IMR-90 (cell line): ENCODE data around the gene PLEKHS1. TPM values are rescaled to one million over a fixed set of nuclear protein-coding genes. Genes with fewer than 3 reads are reported as not detected.

Source experiments
- ATAC-seq: fragments of 200-7000 bp; cut with Tn5 transposase; 2 replicates; pipeline ENCODE4 v1.9.1; 2020; ENCODE audit warnings: low read depth, mild to moderate bottlenecking, moderate library complexity
- BruUV-seq: library from RNA; stranded (reverse); fragments of 400-500 nt; replicated peaks from 2 replicates; lab custom pipeline; 2021; lab: Mats Ljungman, UMichigan
- CTCF ChIA-PET: fragments of 300-600 bp; formaldehyde crosslinking; extraction: SDS; loops from one replicate; lab custom pipeline; 2021; ENCODE audit warnings: antibody characterized with exemption; lab: Yijun Ruan, JAX
- POLR2A ChIA-PET: fragments of 300-600 bp; sonication (Branson Sonifier 250); formaldehyde crosslinking; loops from one replicate; lab custom pipeline; 2022; ENCODE audit warnings: antibody characterized with exemption; ENCODE audit not compliant: unreplicated experiment; lab: Charles Lee
- DNase-seq: peaks from one replicate; pipeline ENCODE4 v3.0.0; 2013
- H2AFZ ChIP-seq: replicated peaks from 2 replicates; pipeline ENCODE3; 2013; ENCODE audit warnings: low read length, mild to moderate bottlenecking; ENCODE audit not compliant: poor library complexity
- H2AK5ac ChIP-seq: 2 replicates; pipeline ENCODE4 v1.6.1; 2013; ENCODE audit warnings: low read depth, low read length, inconsistent platforms
- H2AK9ac ChIP-seq: replicated peaks from 2 replicates; pipeline ENCODE3; 2013; ENCODE audit warnings: mild to moderate bottlenecking, low read depth, low read length, moderate library complexity; ENCODE audit not compliant: poor library complexity
- H2BK120ac ChIP-seq: 2 replicates; pipeline ENCODE4 v1.6.1; 2013; ENCODE audit warnings: low read depth, low read length, inconsistent platforms
- H2BK15ac ChIP-seq: 3 replicates; pipeline ENCODE4 v1.6.1; 2013; ENCODE audit warnings: low read depth, low read length, inconsistent platforms
- H2BK20ac ChIP-seq: 2 replicates; pipeline ENCODE4 v1.6.1; 2013; ENCODE audit warnings: low read depth, mild to moderate bottlenecking, inconsistent platforms, low read length, moderate library complexity
- H2BK5ac ChIP-seq: 2 replicates; pipeline ENCODE4 v1.6.1; 2013; ENCODE audit warnings: mild to moderate bottlenecking, low read depth, low read length, inconsistent platforms; ENCODE audit not compliant: poor library complexity, severe bottlenecking
- H3K14ac ChIP-seq: replicated peaks from 2 replicates; pipeline ENCODE4 v1.6.1; 2013; ENCODE audit warnings: low read depth, low read length, inconsistent platforms
- H3K18ac ChIP-seq: 2 replicates; pipeline ENCODE4 v1.6.1; 2013; ENCODE audit warnings: low read depth, low read length, control low read depth
- H3K23ac ChIP-seq: 2 replicates; pipeline ENCODE4 v1.6.1; 2013; ENCODE audit warnings: low read depth, low read length, inconsistent platforms
- H3K27ac ChIP-seq: 2 replicates; pipeline ENCODE4 v1.5.1; 2013; ENCODE audit warnings: mild to moderate bottlenecking, control low read depth, low read length; ENCODE audit not compliant: insufficient read depth
- H3K27me3 ChIP-seq: 2 replicates; pipeline ENCODE4 v1.6.1; 2013; ENCODE audit warnings: low read length; ENCODE audit not compliant: control insufficient read depth, insufficient read depth
- H3K36me3 ChIP-seq: 2 replicates; pipeline ENCODE4 v1.6.1; 2013; ENCODE audit warnings: low read length, mixed read lengths; ENCODE audit not compliant: control insufficient read depth, insufficient read depth
- H3K4ac ChIP-seq: 2 replicates; pipeline ENCODE4 v1.6.1; 2013; ENCODE audit warnings: low read depth, low read length, inconsistent platforms
- H3K4me1 ChIP-seq: 2 replicates; pipeline ENCODE4 v1.6.1; 2013; ENCODE audit warnings: low read length, mixed read lengths; ENCODE audit not compliant: control insufficient read depth, insufficient read depth
- H3K4me2 ChIP-seq: 2 replicates; pipeline ENCODE4 v1.6.1; 2013; ENCODE audit warnings: low read depth, mild to moderate bottlenecking, control low read depth, low read length, moderate library complexity
- H3K4me3 ChIP-seq: 2 replicates; pipeline ENCODE4 v1.5.1; 2013; ENCODE audit warnings: low read depth, mild to moderate bottlenecking, control low read depth, low read length, moderate library complexity; ENCODE audit not compliant: insufficient read depth
- H3K56ac ChIP-seq: 2 replicates; pipeline ENCODE4 v1.6.1; 2013; ENCODE audit warnings: low read length, inconsistent platforms; ENCODE audit not compliant: insufficient read depth; ENCODE audit errors: extremely low read depth
- H3K79me1 ChIP-seq, 2 experiments: 2 replicates each; pipeline ENCODE4 v1.6.1; 2013; ENCODE audit warnings: low read length in 2 of 2, inconsistent platforms in 1 of 2, low read depth in 1 of 2
- H3K9ac ChIP-seq: 2 replicates; pipeline ENCODE4 v1.6.1; 2013; ENCODE audit warnings: low read depth, low read length, control low read depth
- H3K9me1 ChIP-seq: 2 replicates; pipeline ENCODE4 v1.6.1; 2013; ENCODE audit warnings: low read length, inconsistent platforms; ENCODE audit not compliant: insufficient read depth
- H3K9me3 ChIP-seq: 2 replicates; pipeline ENCODE4 v1.6.1; 2013; ENCODE audit warnings: low read length; ENCODE audit not compliant: control insufficient read depth, insufficient read depth
- H4K20me1 ChIP-seq: 2 replicates; pipeline ENCODE4 v1.6.1; 2013; ENCODE audit warnings: low read length, inconsistent platforms; ENCODE audit not compliant: insufficient read depth
- H4K5ac ChIP-seq: 2 replicates; pipeline ENCODE4 v1.6.1; 2013; ENCODE audit warnings: mild to moderate bottlenecking, low read depth, low read length, control low read depth
- H4K8ac ChIP-seq, 2 experiments: 2 replicates each; pipeline ENCODE4 v1.6.1; 2013; ENCODE audit warnings: low read depth in 2 of 2, low read length in 2 of 2, control low read depth in 1 of 2, inconsistent platforms in 1 of 2
- H4K91ac ChIP-seq: 2 replicates; pipeline ENCODE4 v1.6.1; 2013; ENCODE audit warnings: low read depth, low read length, inconsistent platforms; ENCODE audit not compliant: insufficient read depth
- BHLHE40 ChIP-seq: fragments of 150-350 bp; IDR thresholded peaks from 2 replicates; pipeline ENCODE4 v1.6.1; 2016; ENCODE audit warnings: mild to moderate bottlenecking, low read depth, low read length
- CEBPB ChIP-seq: IDR thresholded peaks from 2 replicates; pipeline ENCODE4 v1.6.1; 2012; ENCODE audit warnings: low read depth, low read length, improper control_type of control experiment
- CHD1 ChIP-seq: IDR thresholded peaks from 2 replicates; pipeline ENCODE4 v1.6.1; 2012; ENCODE audit warnings: low read depth, low read length, improper control_type of control experiment
- ELK1 ChIP-seq: fragments of 150-350 bp; IDR thresholded peaks from 2 replicates; pipeline ENCODE4 v1.6.1; 2016; ENCODE audit warnings: low read depth, mild to moderate bottlenecking, low read length, moderate library complexity, borderline replicate concordance
- FOS ChIP-seq: fragments of 150-350 bp; IDR thresholded peaks from 2 replicates; pipeline ENCODE4 v1.6.1; 2016; ENCODE audit warnings: low read depth, low read length
- MAFK ChIP-seq: IDR thresholded peaks from 2 replicates; pipeline ENCODE4 v1.6.1; 2012; ENCODE audit warnings: low read depth, low read length, improper control_type of control experiment
- MAZ ChIP-seq: IDR thresholded peaks from 2 replicates; pipeline ENCODE4 v1.6.1; 2012; ENCODE audit warnings: low read depth, mild to moderate bottlenecking, low read length, improper control_type of control experiment, moderate library complexity, borderline replicate concordance
- MXI1 ChIP-seq: IDR thresholded peaks from 2 replicates; pipeline ENCODE4 v1.6.1; 2012; ENCODE audit warnings: low read depth, mild to moderate bottlenecking, low read length, moderate library complexity, borderline replicate concordance
- NFE2L2 ChIP-seq: fragments of 150-350 bp; IDR thresholded peaks from 2 replicates; pipeline ENCODE4 v1.6.1; 2016; ENCODE audit warnings: low read depth, mild to moderate bottlenecking, low read length
- POLR2A ChIP-seq: IDR thresholded peaks from 2 replicates; pipeline ENCODE4 v1.6.1; 2012; ENCODE audit warnings: mild to moderate bottlenecking, low read depth, low read length
- RAD21 ChIP-seq: IDR thresholded peaks from 2 replicates; pipeline ENCODE4 v1.6.1; 2012; ENCODE audit warnings: low read length, improper control_type of control experiment
- RCOR1 ChIP-seq: IDR thresholded peaks from 2 replicates; pipeline ENCODE4 v1.6.1; 2012; ENCODE audit warnings: mild to moderate bottlenecking, low read length, improper control_type of control experiment; ENCODE audit not compliant: insufficient replicate concordance
- RFX5 ChIP-seq: IDR thresholded peaks from 2 replicates; pipeline ENCODE4 v1.8.0; 2012; ENCODE audit warnings: low read depth, mild to moderate bottlenecking, low read length, moderate library complexity
- SMC3 ChIP-seq: fragments of 150-350 bp; IDR thresholded peaks from 2 replicates; pipeline ENCODE4 v1.6.1; 2016; ENCODE audit warnings: low read depth, mild to moderate bottlenecking, antibody characterized with exemption, low read length, moderate library complexity
- USF2 ChIP-seq: fragments of 150-350 bp; IDR thresholded peaks from 2 replicates; pipeline ENCODE4 v1.6.1; 2017; ENCODE audit warnings: mild to moderate bottlenecking, antibody characterized with exemption, low read length, low read depth
- WGBS, 2 experiments: methylation state at CpG; one replicate each; pipeline versions ENCODE4 v1.1.5 to v1.1.7; 2013; ENCODE audit warnings: missing lambda C conversion rate in 2 of 2; ENCODE audit not compliant: insufficient read length in 1 of 2; ENCODE audit errors: extremely low coverage in 2 of 2; 5-methylcytosine and 5-hydroxymethylcytosine counted together
- dilution Hi-C: fragments of 300-500 bp; cut with HindIII; formaldehyde crosslinking; loops from one replicate; pipeline ENCODE4 v1.14.3; 2018; ENCODE audit warnings: low sequenced_read_pairs; ENCODE audit not compliant: unreplicated experiment
- in situ Hi-C: fragments of 300-500 bp; cut with MboI; formaldehyde crosslinking; loops from 3 replicates; pipeline ENCODE4 v1.14.3; 2019; ENCODE audit warnings: low sequenced_read_pairs, inconsistent platforms, mixed read lengths
- intact Hi-C: fragments of 100-400 bp; cut with micrococcal nuclease; formaldehyde crosslinking; loops from 2 replicates; pipeline ENCODE4 v1.10.0; 2022
- polyA plus RNA-seq, 3 experiments: library from polyadenylated mRNA; depleted of rRNA; stranded (reverse); fragments of >200 nt; gene quantifications; 2 replicates each; pipeline ENCODE4 v1.2.3, GENCODE V29; 2012; ENCODE audit warnings: low replicate concordance in 1 of 3
- total RNA-seq: library from RNA; depleted of rRNA; stranded (reverse); fragments of >200 nt; gene quantifications from 2 replicates; pipeline ENCODE4 v1.2.3, GENCODE V29; 2012
- TF ChIP-seq, protein P1 (sequence below): conservative IDR thresholded peaks from 2 replicates; pipeline ENCODE4 v1.5.1; 2012; ENCODE audit warnings: mild to moderate bottlenecking, low read depth, low read length, improper control_type of control experiment

The PLEKHS1 gene
- total and polyA plus RNA-seq, 2 of the 4 experiments (the other 2 are of a cell fraction) = not detected

DNA sequence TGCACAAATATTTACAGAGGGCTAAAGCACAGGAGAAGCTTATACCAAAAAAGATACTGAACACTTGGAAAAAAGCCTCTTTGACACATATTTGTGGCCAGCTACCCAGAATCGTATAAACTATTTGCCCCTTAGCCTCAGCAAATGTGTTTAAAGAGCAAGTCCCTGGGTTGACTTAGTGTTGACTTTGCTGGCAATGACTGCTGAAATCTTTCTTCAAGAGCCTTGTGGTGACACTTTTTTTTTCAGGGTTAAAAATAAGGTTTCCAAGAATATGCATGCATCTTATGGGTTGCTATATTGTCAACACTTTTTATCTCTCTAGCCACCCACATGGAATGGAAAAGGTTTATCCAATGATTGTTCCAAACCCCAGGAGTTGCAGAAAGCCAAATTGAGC is 14.9 kb upstream of the PLEKHS1 start:
- dilution Hi-C loops (no loop called here), in situ Hi-C loops (no loop called here), intact Hi-C loops (no loop called here)
- Histone ChIP-seq H3K18ac (no peak overlapping the region), H3K4ac (no peak overlapping the region), H3K9ac (no peak overlapping the region), H2BK120ac (no peak overlapping the region), H3K79me1 (no peaks in the 10 kb centered on the region), H4K5ac (no peak overlapping the region), H3K23ac (no peak overlapping the region), H3K56ac (no peak overlapping the region), H4K20me1 (no peaks in the 10 kb centered on the region), H4K91ac (no peak overlapping the region), H3K14ac (no peak overlapping the region), H3K27ac (no peak overlapping the region), H3K9me1 (no peaks in the 10 kb centered on the region), H2AK5ac (no peak overlapping the region), H3K4me3 (no peak overlapping the region), H3K27me3 (peaks cover 1% of the 10 kb centered on the region; the same call in 1 of the 2 replicates), H3K36me3 (no peaks in the 10 kb centered on the region), H3K9me3 (no peaks in the 10 kb centered on the region), H2AK9ac (no peak overlapping the region), H2AFZ (no peak overlapping the region), H4K8ac (no peak overlapping the region), H2BK20ac (no peak overlapping the region), H2BK5ac (no peak overlapping the region), H3K4me1 (no peaks in the 10 kb centered on the region), H2BK15ac (no peak overlapping the region), H3K4me2 (no peak overlapping the region)
- TF ChIP-seq CEBPB (no peak), SMC3 (no peak), RAD21 (no peak), NFE2L2 (no peak), MAFK (no peak), BHLHE40 (no peak), USF2 (no peak), ELK1 (no peak), FOS (no peak), CHD1 (no peak), MXI1 (no peak), MAZ (no peak), RCOR1 (no peak), POLR2A (no peak), RFX5 (no peak)
- TF ChIP-seq, protein P1, sequence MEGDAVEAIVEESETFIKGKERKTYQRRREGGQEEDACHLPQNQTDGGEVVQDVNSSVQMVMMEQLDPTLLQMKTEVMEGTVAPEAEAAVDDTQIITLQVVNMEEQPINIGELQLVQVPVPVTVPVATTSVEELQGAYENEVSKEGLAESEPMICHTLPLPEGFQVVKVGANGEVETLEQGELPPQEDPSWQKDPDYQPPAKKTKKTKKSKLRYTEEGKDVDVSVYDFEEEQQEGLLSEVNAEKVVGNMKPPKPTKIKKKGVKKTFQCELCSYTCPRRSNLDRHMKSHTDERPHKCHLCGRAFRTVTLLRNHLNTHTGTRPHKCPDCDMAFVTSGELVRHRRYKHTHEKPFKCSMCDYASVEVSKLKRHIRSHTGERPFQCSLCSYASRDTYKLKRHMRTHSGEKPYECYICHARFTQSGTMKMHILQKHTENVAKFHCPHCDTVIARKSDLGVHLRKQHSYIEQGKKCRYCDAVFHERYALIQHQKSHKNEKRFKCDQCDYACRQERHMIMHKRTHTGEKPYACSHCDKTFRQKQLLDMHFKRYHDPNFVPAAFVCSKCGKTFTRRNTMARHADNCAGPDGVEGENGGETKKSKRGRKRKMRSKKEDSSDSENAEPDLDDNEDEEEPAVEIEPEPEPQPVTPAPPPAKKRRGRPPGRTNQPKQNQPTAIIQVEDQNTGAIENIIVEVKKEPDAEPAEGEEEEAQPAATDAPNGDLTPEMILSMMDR = no peak
- CTCF ChIA-PET = interaction anchor here (0.6 kb wide), 1 partner anchor 1392 kb away, joined by 5 read pairs; no protein-coding TSS in a partner anchor
- POLR2A ChIA-PET = no interaction called here
- ATAC-seq (peak; percentile 42), DNase-seq (no peak)
- no CpG with 5 or more reads among the region's 1 CpG for WGBS, 2 experiments
- BruUV-seq = no TSS peak
